Natural killer cell (primary cell): Measurements from ENCODE around the gene ENGASE. TPM values are rescaled to one million over a fixed set of nuclear protein-coding genes. Genes with fewer than 3 reads are reported as not detected.
A peak's percentile ranks its signal among the peaks of the same experiment; 100 is the strongest.

Experiments used
- ATAC-seq, 3 donors: fragments of 150-1000 bp in 2 of 3; fragments of 200-7000 bp in 1 of 3; cut with Tn5 transposase; 1 replicate in 1 of 3; 2 replicates in 2 of 3; pipeline ENCODE4 v1.10.0; 2021; ENCODE audit warnings: mild to moderate bottlenecking in 2 of 3, moderate library complexity in 2 of 3
- DNase-seq, 2 donors: peaks; one replicate each; pipeline versions ENCODE4 v3.0.0 to v3.0.0-alpha.2; 2013 to 2021; ENCODE audit warnings: mixed read lengths in 1 of 2
- H3K27ac ChIP-seq: one replicate; pipeline ENCODE4 v1.5.1; 2013; ENCODE audit warnings: mild to moderate bottlenecking, low read length
- H3K27me3 ChIP-seq: one replicate; pipeline ENCODE4 v1.6.1; 2013; ENCODE audit warnings: low read length; ENCODE audit not compliant: control insufficient read depth, insufficient read depth
- H3K36me3 ChIP-seq: one replicate; pipeline ENCODE4 v1.6.1; 2013; ENCODE audit warnings: low read length; ENCODE audit not compliant: control insufficient read depth, insufficient read depth
- H3K4me1 ChIP-seq: one replicate; pipeline ENCODE4 v1.6.1; 2013; ENCODE audit warnings: low read length; ENCODE audit not compliant: control insufficient read depth, insufficient read depth
- H3K4me3 ChIP-seq: one replicate; pipeline ENCODE4 v1.5.1; 2013; ENCODE audit warnings: low read length
- H3K9me3 ChIP-seq: one replicate; pipeline ENCODE4 v1.6.1; 2013; ENCODE audit warnings: low read length; ENCODE audit not compliant: control insufficient read depth, insufficient read depth
- H3K27ac Mint-ChIP-seq, 2 donors: one replicate each; pipeline ENCODE4 v1.8.0; 2022; ENCODE audit warnings: mild to moderate bottlenecking in 2 of 2, mixed read lengths in 2 of 2, moderate library complexity in 1 of 2
- H3K27me3 Mint-ChIP-seq, 2 donors: one replicate each; pipeline ENCODE4 v1.8.0; 2022; ENCODE audit warnings: low read depth in 2 of 2, mixed read lengths in 2 of 2
- H3K36me3 Mint-ChIP-seq: one replicate; pipeline ENCODE4 v1.8.0; 2022; ENCODE audit warnings: mixed read lengths
- H3K4me1 Mint-ChIP-seq, 2 donors: one replicate each; pipeline ENCODE4 v1.8.0; 2022; ENCODE audit warnings: mixed read lengths in 2 of 2
- H3K4me3 Mint-ChIP-seq: one replicate; pipeline ENCODE4 v1.8.0; 2022; ENCODE audit warnings: mild to moderate bottlenecking, moderate library complexity, mixed read lengths
- H3K9me3 Mint-ChIP-seq, 2 donors: one replicate each; pipeline ENCODE4 v1.8.0; 2022; ENCODE audit warnings: mixed read lengths in 2 of 2
- CTCF ChIP-seq: fragments of 200-600 bp; IDR thresholded peaks from one replicate; pipeline ENCODE4 v1.8.0; 2022; ENCODE audit warnings: antibody characterized with exemption
- WGBS: methylation state at CpG from one replicate; pipeline ENCODE4 v1.1.7; 2013; ENCODE audit warnings: missing lambda C conversion rate; ENCODE audit not compliant: insufficient coverage; 5-methylcytosine and 5-hydroxymethylcytosine counted together
- intact Hi-C: fragments of 100-400 bp; cut with micrococcal nuclease; formaldehyde crosslinking; loops from one replicate; pipeline ENCODE4 v1.14.2; 2022
- total RNA-seq, 4 donors: library from RNA; stranded (reverse); fragments of 120-200 nt in 1 of 4; gene quantifications; one replicate each; pipeline versions ENCODE4 v1.2.3 to v1.2.4, GENCODE V29; 2013 to 2022

Gene ENGASE
- total RNA-seq, 3 donors from 2014 or later (not counting 1 experiment from before 2014, with no cell fraction given): 56.0 to 86.4 (median 56.9) TPM

GRCh38 chr17:79046197-79046915, 28.3 kb upstream of the ENGASE start:
- peak; percentile 54 for TF ChIP-seq CTCF
- Mint-ChIP-seq H3K36me3 (no peaks in the 10 kb centered on the region), H3K27me3 (peaks cover 7 to 22% of the 10 kb centered on the region in 2 donors), H3K4me1 (peaks cover 0 to 10% of the 10 kb centered on the region in 2 donors), H3K4me3 (no peak overlapping the region), H3K9me3 (no peaks in the 10 kb centered on the region), H3K27ac (no peak overlapping the region)
- WGBS: 80% methylated on average over 25 of the region's 25 CpGs
- no peak for DNase-seq
- Histone ChIP-seq H3K27me3 (peaks cover 5% of the 10 kb centered on the region), H3K4me1 (no peaks in the 10 kb centered on the region), H3K4me3 (no peak overlapping the region), H3K9me3 (no peaks in the 10 kb centered on the region), H3K27ac (no peak overlapping the region), H3K36me3 (no peaks in the 10 kb centered on the region)
- intact Hi-C loops: loop anchor here (1.0 to 5.0 kb wide), 3 partner anchors 36 to 661 kb away; no protein-coding TSS in a partner anchor
- no peak for ATAC-seq

- Mint-ChIP-seq H3K27ac (no peak overlapping the region), H3K36me3 (no peaks in the 10 kb centered on the region), H3K4me3 (no peak overlapping the region), H3K4me1 (peaks cover 0 to 10% of the 10 kb centered on the region in 2 donors), H3K9me3 (no peaks in the 10 kb centered on the region), H3K27me3 (peaks cover 7 to 22% of the 10 kb centered on the region in 2 donors)
- Histone ChIP-seq H3K36me3 (no peaks in the 10 kb centered on the region), H3K4me3 (no peak overlapping the region), H3K27me3 (peaks cover 5% of the 10 kb centered on the region), H3K27ac (no peak overlapping the region), H3K4me1 (no peaks in the 10 kb centered on the region), H3K9me3 (no peaks in the 10 kb centered on the region)
- DNase-seq (no peak), ATAC-seq (no peak)
- intact Hi-C loops: loop anchor here (1.0 to 5.0 kb wide), 3 partner anchors 35 to 660 kb away; no protein-coding TSS in a partner anchor
- WGBS: 90% methylated on average over 15 of the region's 15 CpGs
- no peak for TF ChIP-seq CTCF
Measured at GRCh38 chr17:79046916-79047280, 27.7 kb upstream of the ENGASE start.

- Histone ChIP-seq H3K27me3 (peaks cover 5% of the 10 kb centered on the region), H3K36me3 (no peaks in the 10 kb centered on the region), H3K4me3 (no peak overlapping the region), H3K4me1 (no peaks in the 10 kb centered on the region), H3K27ac (no peak overlapping the region), H3K9me3 (no peaks in the 10 kb centered on the region)
- intact Hi-C loops: loop anchor here (5.0 kb wide), 1 partner anchor 660 kb away; no protein-coding TSS in a partner anchor
- peaks cover 0 to 10% of the 10 kb centered on the region in 2 donors for H3K4me1 Mint-ChIP-seq
- DNase-seq: no peak
- WGBS: 95% methylated on average over 30 of the region's 30 CpGs
- H3K27ac Mint-ChIP-seq: no peak overlapping the region
- H3K9me3 Mint-ChIP-seq: no peaks in the 10 kb centered on the region
- no peak overlapping the region for H3K4me3 Mint-ChIP-seq
- TF ChIP-seq CTCF: no peak
- no peak for ATAC-seq
- peaks cover 7 to 22% of the 10 kb centered on the region in 2 donors for H3K27me3 Mint-ChIP-seq
- H3K36me3 Mint-ChIP-seq: no peaks in the 10 kb centered on the region
Measured at GRCh38 chr17:79047291-79047920, 27.2 kb upstream of the ENGASE start.
